ENCODE data around the gene FOXF1.

The FOXF1 gene

GRCh38 chr16:86534779-86535615, 24.7 kb downstream of the FOXF1 start:
- DNase-seq (ENCODE audit: low spot score), result peak; percentile 82

GRCh38 chr16:86536621-86537020, 26.3 kb downstream of the FOXF1 start:
- DNase-seq (ENCODE audit: low spot score), result no peak

DNA sequence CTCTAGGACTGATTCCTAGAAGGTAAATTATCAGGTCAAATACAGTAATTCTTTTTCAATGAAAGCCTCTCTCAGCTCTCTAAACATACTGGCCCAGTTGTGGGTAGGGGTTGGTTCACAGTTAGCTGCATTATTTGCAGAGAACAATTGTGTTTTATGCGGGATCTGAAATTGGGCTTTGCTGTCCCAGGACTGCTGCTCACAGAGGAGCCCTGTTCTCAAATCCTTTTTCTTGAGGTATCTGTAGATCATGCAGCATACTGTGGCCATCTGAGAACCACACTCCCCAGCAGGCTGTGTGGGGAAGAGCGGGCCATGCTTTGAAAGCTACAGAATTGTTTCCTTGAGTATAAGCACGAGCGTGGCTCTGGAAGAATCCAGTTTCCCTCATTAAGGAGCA, 27.2 kb downstream of the FOXF1 start:
- DNase-seq (ENCODE audit: low spot score), result peak; percentile 63

DNA sequence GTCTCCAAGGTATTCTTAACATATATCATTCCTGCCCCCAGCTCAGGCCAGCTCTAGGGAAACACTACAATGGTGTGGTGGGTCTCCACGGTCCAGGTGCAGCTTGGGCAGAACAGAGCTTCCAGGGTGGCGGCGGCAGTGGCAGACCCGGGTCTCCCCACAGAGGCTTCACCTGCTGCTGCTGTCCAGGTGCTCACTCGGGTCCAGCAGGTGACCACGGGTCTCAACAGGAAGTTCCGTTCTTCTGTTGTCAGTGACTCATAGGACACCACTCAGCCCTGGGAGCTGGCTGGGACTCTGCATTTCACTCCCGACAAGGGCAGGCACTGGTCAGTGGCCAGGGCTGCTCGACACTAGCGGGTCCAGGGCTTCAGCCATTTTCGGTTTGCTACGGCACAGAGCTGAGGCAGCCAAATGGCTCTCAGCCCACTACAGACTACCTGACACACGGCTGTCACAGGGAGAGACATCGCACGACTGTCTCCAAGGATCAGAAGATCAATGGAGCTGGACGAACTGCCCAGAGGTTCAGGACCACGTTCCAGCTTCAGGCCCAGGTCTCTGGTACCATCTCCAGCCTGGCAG, 28.0 kb downstream of the FOXF1 start:
- no peak for DNase-seq (ENCODE audit: low spot score)

GRCh38 chr16:86540894-86541293, 30.6 kb downstream of the FOXF1 start:
- DNase-seq (ENCODE audit: low spot score), result no peak

DNA sequence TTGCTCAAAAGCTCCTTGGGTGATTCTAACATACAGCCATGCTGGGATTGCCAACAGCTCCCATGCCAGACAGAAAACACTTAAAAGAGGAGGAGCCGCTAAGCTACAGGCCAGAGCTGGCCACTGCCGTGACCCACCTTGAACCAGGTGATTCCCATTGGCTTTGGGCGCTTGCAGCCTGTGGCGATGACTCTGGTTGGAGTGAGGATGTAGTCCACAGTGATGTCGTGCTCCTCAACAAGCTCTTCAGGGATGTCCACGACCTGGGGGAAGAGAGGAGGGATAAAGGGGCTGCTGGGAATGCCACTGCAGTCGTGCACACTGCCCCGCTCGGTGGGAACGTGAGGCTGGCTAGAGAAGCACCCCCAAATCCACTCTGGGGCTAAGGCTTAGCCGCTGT, 31.2 kb downstream of the FOXF1 start:
- no peak for DNase-seq (ENCODE audit: low spot score)

DNA sequence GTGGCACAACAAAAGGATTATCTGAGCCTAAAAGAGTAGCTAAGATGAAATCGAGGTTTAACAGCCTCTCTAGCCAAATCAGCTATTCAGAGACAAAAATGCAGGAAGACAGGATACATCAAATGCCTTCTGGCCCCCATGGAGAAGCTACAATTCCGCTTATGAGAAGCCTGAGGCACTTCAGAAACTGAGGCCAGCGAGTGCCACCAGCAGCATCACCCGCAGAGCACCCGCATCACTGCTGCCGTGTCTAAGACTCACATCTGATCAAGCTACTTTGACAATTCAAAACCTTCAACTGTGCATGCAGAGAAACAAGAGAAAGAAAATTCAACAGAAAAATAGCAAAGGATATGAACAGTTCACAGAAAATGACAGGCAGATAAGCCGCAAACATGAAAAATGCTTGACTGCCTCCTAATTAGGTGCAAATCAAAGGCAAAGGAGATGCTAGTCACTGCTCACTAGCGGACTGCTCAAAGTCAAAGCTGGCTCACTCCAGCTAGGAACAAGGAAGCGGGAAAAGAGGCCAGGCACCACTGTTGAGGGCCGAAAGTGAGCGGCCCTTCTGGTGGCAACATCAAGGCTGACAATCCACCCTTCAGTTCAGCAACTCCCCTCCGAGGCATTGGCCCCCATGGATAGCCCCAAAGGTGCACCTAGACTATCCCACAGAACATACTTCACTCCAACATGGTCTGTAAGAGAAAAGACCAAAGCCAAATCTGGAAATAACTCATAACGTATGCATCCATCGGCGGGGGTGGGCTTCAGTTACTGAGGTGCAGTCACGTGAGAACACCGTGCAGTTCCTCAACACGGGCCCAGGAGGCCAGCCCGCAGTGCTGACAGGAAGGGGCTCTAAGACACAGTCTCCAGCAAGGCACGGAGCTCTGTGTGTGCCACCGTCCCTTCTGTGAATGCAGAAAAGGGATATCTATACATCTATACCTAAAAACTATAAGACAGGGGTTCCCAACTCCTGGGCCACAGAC, 32.7 kb downstream of the FOXF1 start:
- no peak for DNase-seq (ENCODE audit: low spot score)

DNA sequence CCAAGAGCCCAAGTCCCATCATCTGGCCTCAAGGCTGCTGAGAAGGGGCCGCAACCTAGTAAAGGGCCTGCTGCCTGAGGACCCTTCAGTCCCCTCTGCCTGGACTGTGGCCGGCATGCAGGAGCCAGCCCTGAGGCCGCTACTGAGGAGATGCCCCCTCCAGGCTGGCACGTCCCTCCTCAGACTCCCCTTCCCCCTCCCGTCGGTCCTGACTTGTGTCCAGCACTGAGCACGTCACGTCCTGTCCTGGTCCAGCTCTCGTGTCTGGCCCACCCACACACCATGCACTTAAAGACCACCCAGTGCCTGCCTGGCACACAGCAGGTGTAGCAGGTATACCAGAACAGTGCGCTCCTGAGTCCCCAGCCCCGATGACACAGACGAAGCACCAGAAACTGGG, 35.2 kb downstream of the FOXF1 start:
- DNase-seq (ENCODE audit: low spot score), result no peak

GRCh38 chr16:86545954-86546637, 35.8 kb downstream of the FOXF1 start:
- DNase-seq (ENCODE audit: low spot score), result no peak

- no peak for DNase-seq (ENCODE audit: low spot score)
Observed at GRCh38 chr16:86546638-86547013, 36.3 kb downstream of the FOXF1 start.

DNA sequence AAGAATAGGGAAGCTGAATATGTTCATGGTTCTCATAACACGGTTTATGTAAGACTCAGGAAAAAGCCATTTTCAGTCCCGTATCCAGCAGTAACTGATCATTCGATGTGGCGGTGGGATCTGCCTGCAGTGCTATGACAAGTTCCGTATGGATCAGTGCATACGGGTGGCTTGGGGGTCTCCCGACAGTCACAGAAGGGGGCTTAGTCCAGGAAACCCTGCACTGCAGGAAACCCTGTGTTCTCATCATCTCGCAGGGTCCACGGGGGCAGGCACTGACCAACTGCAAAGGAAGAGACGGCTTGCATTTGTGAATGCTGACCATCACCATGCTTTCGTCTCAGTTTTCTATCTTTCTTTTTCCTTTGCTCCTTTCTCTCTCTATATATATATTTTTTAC, 37.0 kb downstream of the FOXF1 start:
- no peak for DNase-seq (ENCODE audit: low spot score)

DNA sequence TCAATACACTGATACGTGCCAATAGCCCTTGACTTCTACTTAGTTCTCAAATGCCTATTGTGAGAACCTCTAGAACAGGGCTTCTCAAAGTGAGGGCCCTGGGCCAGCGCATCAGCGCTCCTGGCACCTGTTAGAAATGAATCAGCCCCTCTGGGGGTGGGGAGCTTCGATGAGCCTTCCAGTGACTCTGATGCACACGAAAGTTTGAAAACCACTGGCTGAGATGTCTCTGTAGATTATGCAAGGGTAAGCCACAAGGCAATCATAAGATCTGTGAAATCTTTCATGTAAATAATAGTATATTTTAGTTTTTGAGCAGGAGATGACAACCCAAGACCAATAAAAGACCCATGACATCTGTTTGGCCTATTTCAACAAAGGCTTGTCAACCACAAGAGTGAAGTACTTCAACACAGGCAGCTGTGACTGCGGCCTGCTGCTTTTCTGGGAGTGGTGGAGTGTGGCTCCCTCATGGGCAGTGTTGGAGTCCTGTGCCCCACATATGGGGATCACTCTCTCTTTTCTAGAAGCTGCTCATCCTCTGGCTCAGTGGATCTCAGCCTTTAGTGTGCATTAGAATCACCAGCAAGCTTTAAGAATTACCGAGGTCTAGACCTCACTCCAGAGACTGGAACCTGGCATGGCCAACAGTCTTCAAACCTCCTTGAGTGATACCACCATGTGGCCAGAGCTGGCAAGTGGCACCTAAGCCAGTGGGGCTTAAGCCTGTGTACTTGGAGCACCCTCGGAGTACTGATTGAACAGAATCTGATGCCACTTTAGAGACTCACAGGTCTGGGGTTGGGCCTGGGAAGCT, 39.0 kb downstream of the FOXF1 start:
- no peak for DNase-seq (ENCODE audit: low spot score)

GRCh38 chr16:86549893-86550190, 39.5 kb downstream of the FOXF1 start:
- DNase-seq (ENCODE audit: low spot score), result no peak

GRCh38 chr16:86550281-86550680, 40.0 kb downstream of the FOXF1 start:
- DNase-seq (ENCODE audit: low spot score), result no peak

- DNase-seq (ENCODE audit: low spot score), result no peak
Observed at GRCh38 chr16:86553356-86553755, 43.0 kb downstream of the FOXF1 start.

DNA sequence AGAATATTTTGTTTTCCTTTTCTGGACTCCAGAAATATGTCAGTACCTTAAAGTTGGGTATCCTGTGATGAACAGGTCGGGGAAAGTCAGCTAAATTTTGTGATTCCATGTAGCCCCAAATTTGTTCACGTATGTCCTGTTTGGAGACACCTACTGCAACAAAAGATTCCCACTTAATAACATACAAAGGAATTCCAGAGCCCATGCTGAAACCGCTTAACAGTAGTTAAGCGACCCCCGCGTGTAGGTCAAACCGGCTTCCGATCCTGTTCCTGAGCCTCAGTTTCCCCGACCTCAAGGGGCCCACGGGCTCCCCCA, 44.2 kb downstream of the FOXF1 start:
- DNase-seq (ENCODE audit: low spot score), result no peak

DNA sequence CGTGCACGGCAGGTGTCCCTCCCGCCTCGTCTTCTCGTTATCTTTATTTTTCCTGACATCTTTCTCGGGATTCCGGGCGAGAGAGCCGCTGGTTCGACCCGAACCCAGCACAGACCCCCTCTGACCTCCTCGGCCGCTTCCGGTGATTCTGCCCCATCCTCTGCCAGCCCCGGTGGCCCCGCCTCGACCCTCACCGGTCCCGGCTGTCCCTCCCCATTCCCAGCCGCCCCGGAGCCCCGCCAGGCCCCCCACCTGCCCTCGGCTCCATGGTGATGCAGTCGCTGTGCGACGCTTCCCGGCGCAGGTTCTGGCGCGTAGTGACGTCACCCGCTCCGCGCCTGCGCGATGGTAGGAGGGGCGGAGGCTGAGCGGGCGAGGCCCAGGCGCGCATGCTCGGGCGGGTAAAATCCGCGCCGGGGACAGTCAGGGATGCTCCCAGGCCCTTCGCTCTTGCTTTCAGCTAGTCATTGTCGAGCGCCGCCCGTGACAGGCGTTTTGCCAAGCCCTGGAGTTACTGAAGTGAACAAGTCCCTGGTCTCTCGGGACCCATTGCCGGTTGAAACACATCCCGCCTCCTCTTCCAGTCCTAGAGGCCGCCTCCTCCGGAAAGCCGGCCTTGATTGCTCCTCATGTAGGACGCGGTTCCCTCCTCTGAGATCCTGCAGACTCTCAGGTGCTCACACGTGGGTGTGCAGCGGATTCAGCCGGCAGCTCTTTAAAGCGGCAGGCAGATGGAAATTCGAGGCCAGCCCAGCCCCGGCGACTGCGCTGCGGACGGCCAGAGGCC, 44.8 kb downstream of the FOXF1 start, which contains the start of gene MTHFSD:
Gene MTHFSD, minus strand, starts transcription at position 319 of the 787 bp plus-strand sequence. Its CDS starts 51 bp downstream, at position 268.
- DNase-seq (ENCODE audit: low spot score), result peak; percentile 84

- no peak for DNase-seq (ENCODE audit: low spot score)
Observed at GRCh38 chr16:86555704-86556075, 45.4 kb downstream of the FOXF1 start.

DNA sequence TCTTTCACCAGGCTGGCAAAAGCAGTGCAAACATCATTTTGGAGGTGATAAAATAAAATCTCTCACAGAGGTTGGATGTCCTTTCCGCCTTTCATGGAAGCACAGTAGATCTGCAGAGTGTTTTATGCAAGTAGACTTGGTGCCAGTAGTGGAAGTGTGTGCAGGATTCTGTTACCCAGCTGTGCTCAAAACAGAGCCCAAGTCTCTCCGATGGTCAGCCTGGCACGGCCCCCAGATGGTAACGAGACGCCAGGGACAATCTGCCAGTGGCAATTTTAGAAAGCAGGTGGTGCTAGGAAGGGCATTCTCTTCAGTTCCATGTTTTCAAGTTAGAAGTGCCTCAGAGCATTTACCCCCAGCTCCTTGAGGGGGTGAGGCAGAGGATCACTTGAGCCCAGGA, 46.2 kb downstream of the FOXF1 start:
- no peak for DNase-seq (ENCODE audit: low spot score)

GRCh38 chr16:86557587-86557986, 47.3 kb downstream of the FOXF1 start:
- DNase-seq (ENCODE audit: low spot score), result no peak

Measured in globus pallidus (tissue), 1 donor.